Adrenal gland (tissue), 5 donors: Measurements from ENCODE around the gene SLC24A5.

Experiments
- POLR2A ChIP-seq, 2 donors: fragments of 450-650 bp; IDR thresholded peaks; one replicate each; pipeline ENCODE4 v1.6.1; 2017; ENCODE audit warnings: antibody characterized with exemption in 2 of 2, mild to moderate bottlenecking in 2 of 2, moderate library complexity in 1 of 2
- TF ChIP-seq, protein P1 (sequence below), 6 experiments: fragments of 450-650 bp in 4 of 6; fragments of 200-600 bp in 2 of 6; sonication (generic) in 1 of 6; IDR thresholded peaks; 1 replicate in 5 of 6; 2 replicates in 1 of 6; pipeline versions ENCODE4 v1.5.1 to v1.8.0; 2016 to 2021; ENCODE audit warnings: antibody characterized with exemption in 6 of 6, mild to moderate bottlenecking in 2 of 6, moderate library complexity in 1 of 6
- donor health status: DM: no; HTN: no; CAD: no.

DNA sequence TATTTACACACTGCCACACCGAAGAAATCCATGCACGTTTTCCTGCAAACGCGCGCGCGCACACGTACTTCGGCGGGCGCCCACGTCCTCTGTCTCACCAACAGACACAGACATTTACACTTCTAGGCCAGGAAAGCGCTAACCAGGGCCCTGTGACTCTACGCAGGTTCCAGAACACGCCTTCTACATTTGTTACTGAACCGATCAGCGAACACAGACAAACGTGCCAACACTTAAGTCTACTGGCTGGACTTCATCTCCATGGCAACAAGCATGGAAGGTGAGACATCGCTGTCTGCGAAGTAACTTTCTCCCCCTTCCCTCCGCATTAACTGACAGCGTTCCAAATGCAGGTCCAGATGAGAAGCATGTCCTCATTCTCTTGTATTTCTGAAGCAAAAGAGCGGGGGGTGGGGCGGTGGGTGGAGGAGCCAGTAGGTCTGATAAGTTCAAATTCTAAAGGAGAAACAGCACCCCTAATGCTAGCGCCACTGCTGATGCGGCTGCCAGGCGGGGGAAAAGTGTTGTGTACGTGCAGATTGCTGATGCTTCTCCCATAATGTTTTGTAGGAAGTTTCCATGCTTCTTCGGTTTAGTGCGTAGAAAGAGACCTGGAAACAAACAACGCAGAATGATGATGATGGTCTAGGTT lies 70.9 kb downstream of the SLC24A5 start, which contains the start of gene CTXN2:
- TF ChIP-seq, protein P1, sequence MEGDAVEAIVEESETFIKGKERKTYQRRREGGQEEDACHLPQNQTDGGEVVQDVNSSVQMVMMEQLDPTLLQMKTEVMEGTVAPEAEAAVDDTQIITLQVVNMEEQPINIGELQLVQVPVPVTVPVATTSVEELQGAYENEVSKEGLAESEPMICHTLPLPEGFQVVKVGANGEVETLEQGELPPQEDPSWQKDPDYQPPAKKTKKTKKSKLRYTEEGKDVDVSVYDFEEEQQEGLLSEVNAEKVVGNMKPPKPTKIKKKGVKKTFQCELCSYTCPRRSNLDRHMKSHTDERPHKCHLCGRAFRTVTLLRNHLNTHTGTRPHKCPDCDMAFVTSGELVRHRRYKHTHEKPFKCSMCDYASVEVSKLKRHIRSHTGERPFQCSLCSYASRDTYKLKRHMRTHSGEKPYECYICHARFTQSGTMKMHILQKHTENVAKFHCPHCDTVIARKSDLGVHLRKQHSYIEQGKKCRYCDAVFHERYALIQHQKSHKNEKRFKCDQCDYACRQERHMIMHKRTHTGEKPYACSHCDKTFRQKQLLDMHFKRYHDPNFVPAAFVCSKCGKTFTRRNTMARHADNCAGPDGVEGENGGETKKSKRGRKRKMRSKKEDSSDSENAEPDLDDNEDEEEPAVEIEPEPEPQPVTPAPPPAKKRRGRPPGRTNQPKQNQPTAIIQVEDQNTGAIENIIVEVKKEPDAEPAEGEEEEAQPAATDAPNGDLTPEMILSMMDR (IDR thresholded peaks at IDR 0.05), result no peak
- TF ChIP-seq POLR2A (IDR thresholded peaks at IDR 0.05), result no peak
